Right lobe of liver (tissue), 4 donors: Measurements from ENCODE around the gene ACTL6B.

ENCODE experiments used
- CTCF ChIP-seq, 4 donors: fragments of 200-600 bp in 3 of 4; fragments of 450-650 bp in 1 of 4; IDR thresholded peaks; one replicate each; pipeline versions ENCODE4 v1.5.1 to v1.8.0; 2016 to 2022; ENCODE audit warnings: antibody characterized with exemption in 4 of 4, mild to moderate bottlenecking in 2 of 4
- POLR2A ChIP-seq: fragments of 450-650 bp; IDR thresholded peaks from one replicate; pipeline ENCODE4 v1.6.1; 2017; ENCODE audit warnings: antibody characterized with exemption, mild to moderate bottlenecking
- donor health status: DM: no; HTN: no; CAD: no.
- donor health status: DM: no; HTN: no; CAD: no.
- donor health status: DM: no; HTN: yes; CAD: no.

- TF ChIP-seq CTCF (IDR thresholded peaks at IDR 0.05) (no peak), POLR2A (no peak)
These were observed 42.7 kb downstream of the ACTL6B start for GRCh38 chr7:100613412-100614175.
